Panc1 (cell line): ENCODE data around the gene SFTPA1. TPM values are rescaled to one million over a fixed set of nuclear protein-coding genes. Genes with fewer than 3 reads are reported as not detected.

Experiments used
- ATAC-seq: fragments of 200-7000 bp; cut with Tn5 transposase; 2 replicates; pipeline ENCODE4 v1.9.1; 2020; ENCODE audit warnings: mild to moderate bottlenecking, moderate library complexity
- BruUV-seq: library from RNA; stranded (reverse); fragments of 400-500 nt; replicated peaks from 2 replicates; lab custom pipeline; 2021; lab: Mats Ljungman, UMichigan
- CTCF ChIA-PET: fragments of 300-600 bp; sonication (Branson Sonifier 250); formaldehyde crosslinking; loops from one replicate; lab custom pipeline; 2022; ENCODE audit warnings: antibody characterized with exemption; lab: Charles Lee
- POLR2A ChIA-PET: fragments of 300-600 bp; sonication (Branson Sonifier 250); formaldehyde crosslinking; loops from one replicate; lab custom pipeline; 2022; ENCODE audit warnings: antibody characterized with exemption; lab: Charles Lee
- DNase-seq: peaks from one replicate; pipeline ENCODE4 v3.0.0-alpha.2; 2010; ENCODE audit warnings: low read depth, low spot score
- H3K27ac ChIP-seq: 2 replicates; pipeline ENCODE4 v1.5.1; 2011; ENCODE audit warnings: mild to moderate bottlenecking, low read length, inconsistent platforms
- H3K27me3 ChIP-seq: fragments of 200-500 bp; sonication (Bioruptor generic); 2 replicates; pipeline ENCODE4 v1.6.0; 2014; ENCODE audit warnings: low read length, inconsistent platforms; ENCODE audit not compliant: control insufficient read depth, insufficient read depth
- H3K36me3 ChIP-seq: fragments of 200-500 bp; sonication (Bioruptor generic); 2 replicates; pipeline ENCODE4 v1.5.1; 2014; ENCODE audit warnings: inconsistent platforms, mild to moderate bottlenecking, low read length, moderate library complexity; ENCODE audit not compliant: control insufficient read depth, insufficient read depth
- H3K4me1 ChIP-seq: 2 replicates; pipeline ENCODE4 v1.5.1; 2011; ENCODE audit warnings: inconsistent platforms, mild to moderate bottlenecking, low read length, moderate library complexity; ENCODE audit not compliant: control insufficient read depth, insufficient read depth
- H3K4me3 ChIP-seq, 2 experiments: 2 replicates each; pipeline ENCODE4 v1.5.1; 2011 to 2012; ENCODE audit warnings: low read depth in 2 of 2, low read length in 2 of 2, mild to moderate bottlenecking in 2 of 2, inconsistent platforms in 1 of 2, moderate library complexity in 1 of 2
- H3K9me3 ChIP-seq: fragments of 200-500 bp; sonication (Bioruptor generic); 2 replicates; pipeline ENCODE4 v1.5.1; 2014; ENCODE audit warnings: low read depth, mild to moderate bottlenecking, inconsistent platforms, low read length, moderate library complexity; ENCODE audit not compliant: control insufficient read depth, insufficient read depth
- CTCF ChIP-seq: fragments of 450-650 bp; IDR thresholded peaks from 2 replicates; pipeline ENCODE4 v1.5.1; 2017; ENCODE audit warnings: mild to moderate bottlenecking
- POLR2AphosphoS5 ChIP-seq: IDR thresholded peaks from 2 replicates; pipeline ENCODE4 v1.6.1; 2012; ENCODE audit warnings: mild to moderate bottlenecking, low read depth, low read length, moderate library complexity
- REST ChIP-seq, 2 experiments: IDR thresholded peaks; 2 replicates each; pipeline ENCODE4 v1.6.1; 2011 to 2012; ENCODE audit warnings: low read depth in 2 of 2, control low read depth in 1 of 2, low read length in 1 of 2, mild to moderate bottlenecking in 1 of 2, moderate library complexity in 1 of 2; ENCODE audit not compliant: insufficient read depth in 1 of 2
- SIN3A ChIP-seq: IDR thresholded peaks from 2 replicates; pipeline ENCODE4 v1.6.1; 2012; ENCODE audit warnings: low read depth, mild to moderate bottlenecking, low read length, moderate library complexity, borderline replicate concordance; ENCODE audit not compliant: insufficient read depth
- TCF7L2 ChIP-seq: IDR thresholded peaks from 2 replicates; pipeline ENCODE4 v1.6.1; 2011; ENCODE audit warnings: mild to moderate bottlenecking, low read depth, low read length, inconsistent platforms
- in situ Hi-C: cut with HindIII; loops from 2 replicates; pipeline ENCODE4 v1.10.0; 2016; ENCODE audit warnings: low sequenced_read_pairs, low pct_unique_long_range_greater_than_20kb
- intact Hi-C: fragments of 100-400 bp; cut with micrococcal nuclease; formaldehyde crosslinking; loops from one replicate; pipeline ENCODE4 v1.10.0; 2022; ENCODE audit not compliant: unreplicated experiment
- total RNA-seq: library from RNA; stranded (reverse); gene quantifications from one replicate; pipeline ENCODE4 v1.2.1, GENCODE V29; 2021; ENCODE audit not compliant: unreplicated experiment

SFTPA1 gene
- total RNA-seq, 1 experiment from 2014 or later = 3.8 TPM

- ChIA-PET POLR2A (no interaction called here), CTCF (no interaction called here)
- intact Hi-C loops (no loop called here), in situ Hi-C loops (no loop called here)
- H3K27me3 ChIP-seq = peaks cover 21% of the 10 kb centered on the region
- TF ChIP-seq POLR2AphosphoS5 (no peak), CTCF (no peak), TCF7L2 (no peak), SIN3A (no peak)
- no peaks in the 10 kb centered on the region for H3K4me1 ChIP-seq
- no peak overlapping the region for H3K4me3 ChIP-seq
- H3K36me3 ChIP-seq = no peaks in the 10 kb centered on the region
- H3K27ac ChIP-seq = no peak overlapping the region
- no peaks in the 10 kb centered on the region for H3K9me3 ChIP-seq
- DNase-seq (no peak), ATAC-seq (no peak)
- no TSS peak for BruUV-seq
Observed at GRCh38 chr10:79585870-79586527, 24.7 kb upstream of the SFTPA1 start.

- ChIA-PET CTCF (no interaction called here), POLR2A (no interaction called here)
- no peaks in the 10 kb centered on the region for H3K4me1 ChIP-seq
- no peak for DNase-seq
- H3K27me3 ChIP-seq = peaks cover 21% of the 10 kb centered on the region
- no peaks in the 10 kb centered on the region for H3K36me3 ChIP-seq
- TF ChIP-seq TCF7L2 = no peak
- no peak for TF ChIP-seq POLR2AphosphoS5
- no peak for TF ChIP-seq CTCF
- TF ChIP-seq REST (IDR thresholded peaks at IDR 0.05; ENCODE audit: insufficient read depth in 1 of 2, low read depth in 2 of 2, low read length in 1 of 2) = no peak
- no peak for TF ChIP-seq SIN3A
- in situ Hi-C loops = no loop called here
- no peak for ATAC-seq
- intact Hi-C loops = no loop called here
- no TSS peak for BruUV-seq
- H3K4me3 ChIP-seq = no peak overlapping the region
- H3K9me3 ChIP-seq = no peaks in the 10 kb centered on the region
- no peak overlapping the region for H3K27ac ChIP-seq
Observed at GRCh38 chr10:79586933-79587332, 23.8 kb upstream of the SFTPA1 start.
